Left cardiac atrium (tissue), 4 donors: ENCODE measurements around the gene CCZ1B. TPM values are rescaled to one million over a fixed set of nuclear protein-coding genes. Genes with fewer than 3 reads are reported as not detected.
"Not testable (repeated sequence)": the region's sequence is repeated elsewhere in the genome, so short reads cannot be mapped to it uniquely, and the experiment has no call there.

Source experiments
- ATAC-seq, 2 donors: fragments of 200-7000 bp; cut with Tn5 transposase; one replicate each; pipeline ENCODE4 v1.9.1; 2020; ENCODE audit warnings: mild to moderate bottlenecking in 2 of 2, moderate library complexity in 2 of 2
- DNase-seq: peaks from one replicate; pipeline ENCODE4 v3.0.0-alpha.2; 2020
- intact Hi-C, 2 donors: fragments of 100-400 bp; cut with DNase I; formaldehyde crosslinking; loops; one replicate each; pipeline versions ENCODE4 v1.14.1 to v1.15.1; 2022 to 2023
- long read RNA-seq: library from polyadenylated mRNA; unstranded; transcript quantifications from one replicate; pipeline ENCODE4 v2.0.0, GENCODE V29; 2021
- total RNA-seq, 2 donors: library from RNA; stranded (reverse); fragmentation: NEBNext Ultra II Directional; extraction: Animal tissue kit (Norgen Biotek cat#: 25700); gene quantifications; one replicate each; pipeline ENCODE4 v1.2.1, GENCODE V29; 2021
- donor health status: DM: no; HTN: yes; CAD: no.
- donor health status: DM: no; HTN: yes; CAD: no; lungs with severe emphysema.
- donor health status: DM: yes; HTN: yes; CAD: no.
- donor health status: Dilated cardiomyopathy.

CCZ1B gene
- 10 to 100 TPM; 27.2 to 41.2 TPM for total RNA-seq
- long read RNA-seq, partial matches to known transcripts, result 0 of 1 reads
- long read RNA-seq, other reads (novel, unspliced or antisense), result 0 of 1 reads

DNA sequence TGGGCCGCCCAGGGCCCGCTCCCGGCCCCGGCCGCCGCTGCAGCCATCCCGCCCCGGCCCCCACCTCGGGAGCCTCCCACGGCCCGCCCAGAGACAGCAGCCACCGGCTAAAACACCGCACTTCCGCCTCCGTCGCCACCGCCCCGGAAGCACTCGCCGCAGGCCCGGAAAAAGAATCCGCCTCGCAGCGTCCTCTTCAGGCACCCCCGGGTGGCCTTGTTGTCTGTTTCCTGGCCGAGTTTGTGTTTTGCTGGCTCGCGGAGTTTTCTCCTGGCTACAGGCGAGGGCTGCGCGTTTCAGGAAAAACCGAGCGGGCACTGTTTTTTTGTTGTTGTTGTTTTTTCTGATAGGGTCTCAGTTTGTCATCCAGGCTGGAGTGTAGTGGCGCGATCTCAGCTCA lies at the start of gene CCZ1B:
TSS of gene CCZ1B (minus strand) at position 125 of the 400 bp plus-strand sequence. CDS start at position 47, 78 bp downstream.
- DNase-seq (peak; percentile 87), ATAC-seq (peak; percentile 99)
- intact Hi-C loops, result not testable (repeated sequence)

DNA sequence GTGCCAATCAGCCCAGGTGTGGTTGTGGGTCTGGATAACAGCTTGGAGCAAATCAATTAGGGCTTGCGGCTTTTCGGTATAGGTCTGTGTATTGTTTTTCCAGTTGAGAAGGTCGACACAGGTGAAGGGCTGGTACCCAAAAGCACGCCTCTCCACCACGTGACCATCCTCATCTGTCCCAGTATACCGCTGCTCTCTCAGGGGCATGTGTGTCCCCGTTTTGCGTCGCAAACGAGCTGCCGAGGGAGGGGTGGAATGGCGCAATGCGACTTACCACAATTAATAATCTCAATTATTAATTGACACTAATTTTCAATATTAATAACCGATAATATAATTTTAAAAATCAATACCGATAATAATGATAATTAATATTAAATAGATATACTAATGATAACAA lies 48.9 kb upstream of the CCZ1B start:
- intact Hi-C loops, DNase-seq, ATAC-seq: not testable (repeated sequence)

- DNase-seq, intact Hi-C loops, ATAC-seq: not testable (repeated sequence)
Measured at GRCh38 chr7:6872246-6872945, 46.3 kb upstream of the CCZ1B start.

DNA sequence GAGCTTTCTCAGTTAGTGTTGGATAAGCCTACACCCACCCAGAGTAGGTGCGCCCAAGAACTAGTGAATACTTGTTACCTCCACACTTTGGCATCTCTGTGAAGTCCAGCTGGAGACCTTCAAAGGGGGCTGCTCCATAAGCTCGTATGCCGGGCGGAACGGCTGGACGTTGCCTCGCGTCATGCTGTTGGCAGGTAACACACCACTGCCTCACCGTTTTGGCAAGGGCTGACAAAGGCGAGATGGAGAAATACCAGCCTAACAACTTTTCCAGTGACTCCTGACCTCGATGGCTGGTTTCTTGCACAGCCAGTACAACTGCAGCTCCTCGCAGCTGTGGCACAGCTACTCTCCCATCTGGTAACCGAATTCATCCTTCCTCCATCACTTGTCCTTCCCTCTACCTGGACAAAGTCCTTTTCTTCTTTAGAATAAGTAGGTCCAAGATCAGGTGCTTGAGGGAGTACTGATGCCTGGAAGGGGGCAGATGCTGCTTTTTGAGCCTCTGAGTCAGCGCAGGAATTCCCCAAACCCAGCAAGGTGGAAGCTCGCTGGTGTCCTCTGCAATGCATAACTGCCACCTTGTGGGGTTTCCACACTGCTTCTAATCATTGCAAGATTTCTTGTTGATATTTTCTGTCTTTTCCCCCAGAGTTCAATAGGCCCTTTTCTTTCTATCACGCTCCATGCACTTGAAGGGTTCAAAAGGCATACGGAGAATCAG lies 45.5 kb upstream of the CCZ1B start:
- DNase-seq, intact Hi-C loops, ATAC-seq: not testable (repeated sequence)

GRCh38 chr7:6864751-6865150 lies 38.7 kb upstream of the CCZ1B start:
- intact Hi-C loops, ATAC-seq, DNase-seq: not testable (repeated sequence)

- intact Hi-C loops, DNase-seq, ATAC-seq: not testable (repeated sequence)
Measured at GRCh38 chr7:6864188-6864587, 38.1 kb upstream of the CCZ1B start.

DNA sequence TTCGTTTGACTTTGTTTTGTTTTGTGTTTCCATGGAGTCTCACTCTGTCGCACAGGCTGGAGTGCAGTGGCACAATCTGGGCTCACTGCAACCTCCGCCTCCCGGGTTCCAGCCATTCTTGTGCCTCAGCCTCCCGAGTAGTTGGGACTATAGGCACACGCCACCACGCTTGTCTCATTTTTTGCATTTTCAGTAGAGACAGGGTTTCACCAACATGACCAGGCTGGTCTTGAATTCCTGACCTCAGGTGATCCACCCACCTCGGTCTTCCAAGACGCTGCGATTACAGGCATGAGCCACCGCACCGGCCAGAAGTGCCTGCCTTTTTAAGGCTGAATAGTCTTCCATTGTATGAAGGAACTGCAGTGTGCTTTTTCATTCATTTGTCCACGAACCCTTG lies 36.8 kb upstream of the CCZ1B start:
- ATAC-seq, intact Hi-C loops, DNase-seq: not testable (repeated sequence)

DNA sequence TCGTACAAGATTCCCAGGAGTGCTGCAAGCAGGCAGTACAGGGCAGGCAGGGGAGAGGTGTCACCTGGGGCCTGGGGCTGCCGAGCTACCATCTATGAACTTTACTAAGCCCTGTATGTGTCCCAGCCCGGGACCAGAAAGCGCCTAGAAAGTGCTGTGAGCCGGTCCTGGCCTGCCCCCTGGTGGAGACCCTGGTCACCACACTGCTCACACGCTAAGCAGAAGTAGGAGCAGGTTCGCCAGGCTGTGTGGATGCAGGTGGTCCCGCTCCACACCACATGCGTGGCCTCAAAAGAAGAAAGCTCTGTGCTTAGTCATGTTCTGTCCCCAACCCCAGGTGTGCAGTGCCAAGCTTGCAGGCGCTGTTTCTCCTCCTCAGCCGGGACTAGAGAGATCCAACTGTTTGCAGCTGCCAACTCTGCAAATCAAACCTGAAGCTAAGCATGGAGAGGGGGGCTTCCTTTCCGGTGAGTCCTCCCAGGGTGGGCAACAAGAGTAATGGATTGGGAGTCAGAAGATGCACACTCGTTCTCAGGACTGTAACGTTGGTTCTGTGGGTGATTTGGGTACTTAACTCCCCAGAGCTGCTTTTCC lies 31.7 kb upstream of the CCZ1B start:
- DNase-seq, result peak; percentile 75
- ATAC-seq, intact Hi-C loops: not testable (repeated sequence)

DNA sequence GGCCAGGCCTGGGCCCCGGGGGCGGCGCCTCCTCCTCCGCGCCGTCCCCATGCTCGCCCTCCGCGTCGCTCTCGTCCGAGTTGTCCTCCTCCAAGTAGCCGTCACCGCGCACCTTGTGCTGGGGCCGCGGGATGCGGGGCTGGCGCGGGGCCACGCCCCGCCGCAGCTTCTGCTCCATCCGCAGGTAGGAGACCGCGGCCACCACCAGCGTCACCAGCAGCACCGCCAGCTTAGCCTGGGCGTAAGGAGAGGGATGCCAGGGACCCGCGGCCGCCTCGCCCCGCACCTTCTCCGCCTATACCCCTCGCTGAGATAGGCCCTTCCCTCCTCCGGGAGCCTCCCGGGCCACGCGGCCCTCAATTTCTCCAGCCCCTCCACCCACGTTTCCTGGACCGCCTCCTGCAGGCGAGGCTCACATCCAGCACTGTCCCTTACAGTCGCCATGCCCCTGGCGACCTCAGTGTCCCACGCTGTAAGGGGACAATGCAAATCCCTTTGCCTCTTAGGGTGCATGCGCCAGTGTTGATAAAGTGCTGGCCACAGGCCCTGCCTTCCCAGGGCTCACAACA lies 29.6 kb upstream of the CCZ1B start:
- ATAC-seq, intact Hi-C loops, DNase-seq: not testable (repeated sequence)

DNA sequence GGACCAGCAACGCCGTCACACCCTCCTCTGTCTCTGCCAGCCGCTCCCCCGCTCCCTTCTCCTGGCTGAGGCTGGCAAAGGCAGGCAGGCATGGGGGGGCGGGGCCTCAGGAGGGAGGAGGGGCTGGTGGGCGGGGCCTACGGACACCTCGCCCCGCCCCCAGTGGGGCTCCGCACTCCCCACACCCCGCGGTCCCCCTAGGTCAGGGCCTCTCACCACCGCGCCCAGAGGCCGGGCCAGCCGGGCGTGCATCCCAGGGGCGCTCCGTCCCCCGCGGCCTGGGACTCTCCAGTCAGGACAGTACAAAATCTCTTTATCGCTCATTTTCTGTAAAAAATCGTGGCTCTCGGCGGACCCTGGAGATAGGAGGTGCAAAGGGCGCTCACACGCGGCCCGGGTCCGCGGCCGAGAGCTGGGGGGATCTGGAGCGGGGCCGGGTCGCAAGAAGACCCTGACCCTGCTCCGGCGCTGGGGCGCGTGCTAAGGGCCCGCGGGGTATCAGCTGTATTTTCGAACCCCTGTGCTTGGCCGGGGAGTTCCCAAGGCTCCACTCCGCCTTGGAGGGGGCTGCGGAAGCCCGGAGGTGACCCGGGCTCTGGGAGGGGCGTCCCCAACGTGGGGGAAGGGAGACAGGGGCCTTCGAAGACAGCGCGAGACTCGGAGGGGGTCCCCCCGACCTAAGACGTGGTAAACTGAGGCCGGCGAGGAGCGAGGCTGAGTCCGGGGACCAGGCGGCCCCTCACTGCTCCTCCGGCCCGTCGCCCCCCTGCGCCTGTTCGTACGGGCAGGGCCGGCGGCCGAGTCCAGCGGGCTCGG lies 28.9 kb upstream of the CCZ1B start:
- ATAC-seq, intact Hi-C loops, DNase-seq: not testable (repeated sequence)

DNA sequence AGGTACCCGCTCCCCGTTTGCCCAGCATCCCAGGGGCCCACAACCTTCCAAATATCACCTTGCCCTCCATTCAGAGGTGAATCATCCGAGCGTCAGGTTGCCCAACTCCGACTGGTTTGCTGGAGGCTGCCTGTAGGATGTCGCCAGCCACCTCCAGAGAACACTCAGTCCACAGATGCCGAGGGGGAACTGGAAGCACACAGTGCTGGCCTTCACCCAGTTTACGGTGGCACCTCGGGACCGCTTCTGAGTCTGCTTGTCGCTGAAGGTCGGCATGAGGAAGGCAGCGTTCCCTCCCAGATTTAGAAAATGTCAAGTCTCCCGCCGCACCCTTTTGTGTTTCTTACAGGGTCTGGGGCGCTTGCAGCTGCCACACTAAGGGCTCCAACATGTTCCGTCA lies 27.6 kb upstream of the CCZ1B start:
- intact Hi-C loops, ATAC-seq: not testable (repeated sequence)
- peak; percentile 42 for DNase-seq

GRCh38 chr7:6849127-6849526 lies 23.1 kb upstream of the CCZ1B start:
- DNase-seq, intact Hi-C loops, ATAC-seq: not testable (repeated sequence)

- ATAC-seq, intact Hi-C loops, DNase-seq: not testable (repeated sequence)
Measured at GRCh38 chr7:6847751-6848150, 21.7 kb upstream of the CCZ1B start.

- DNase-seq, intact Hi-C loops, ATAC-seq: not testable (repeated sequence)
Measured at GRCh38 chr7:6845971-6846449, 19.9 kb upstream of the CCZ1B start.

GRCh38 chr7:6843654-6844053 lies 17.6 kb upstream of the CCZ1B start:
- ATAC-seq, intact Hi-C loops, DNase-seq: not testable (repeated sequence)

- DNase-seq, intact Hi-C loops, ATAC-seq: not testable (repeated sequence)
Measured at GRCh38 chr7:6843092-6843491, 17.0 kb upstream of the CCZ1B start.

DNA sequence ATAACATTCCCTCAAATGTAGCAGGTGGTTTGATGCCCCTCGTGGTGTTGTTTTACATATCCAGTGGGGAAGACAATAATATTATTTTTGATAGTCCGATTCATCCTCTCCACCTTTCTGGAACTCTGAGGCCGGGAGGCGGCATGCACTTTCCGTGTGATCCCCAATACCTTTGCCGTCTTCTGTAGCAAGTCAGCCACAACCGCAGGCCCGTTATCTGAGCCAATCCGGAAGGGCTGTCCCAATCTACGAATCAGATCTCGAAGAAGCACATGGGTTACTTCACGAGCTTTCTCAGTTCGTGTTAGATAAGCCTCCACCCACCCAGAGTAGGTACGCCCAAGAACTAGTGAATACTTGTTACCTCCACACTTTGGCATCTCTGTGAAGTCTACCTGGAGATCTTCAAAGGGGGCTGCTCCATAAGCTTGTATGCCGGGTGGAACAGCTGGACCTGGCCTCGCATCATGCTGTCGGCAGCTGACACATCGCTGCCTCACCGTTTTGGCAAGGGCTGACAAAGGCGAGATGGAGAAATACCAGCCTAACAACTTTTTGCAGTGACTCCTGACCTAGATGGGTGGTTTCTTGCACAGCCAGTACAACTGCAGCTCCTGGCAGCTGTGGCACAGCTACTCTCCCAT lies 16.3 kb upstream of the CCZ1B start:
- DNase-seq, ATAC-seq, intact Hi-C loops: not testable (repeated sequence)

- intact Hi-C loops, DNase-seq, ATAC-seq: not testable (repeated sequence)
Measured at GRCh38 chr7:6837081-6837480, 11.0 kb upstream of the CCZ1B start.
